ENCODE results near the gene NOL7. TPM values are rescaled to one million over a fixed set of nuclear protein-coding genes. Genes with fewer than 3 reads are reported as not detected.

NOL7 gene
- total and polyA plus RNA-seq, 9 of the 15 experiments (the other 6 are each of a cell fraction or from before 2014, with no cell fraction given): 19.4 to 235 (median 157) TPM

DNA sequence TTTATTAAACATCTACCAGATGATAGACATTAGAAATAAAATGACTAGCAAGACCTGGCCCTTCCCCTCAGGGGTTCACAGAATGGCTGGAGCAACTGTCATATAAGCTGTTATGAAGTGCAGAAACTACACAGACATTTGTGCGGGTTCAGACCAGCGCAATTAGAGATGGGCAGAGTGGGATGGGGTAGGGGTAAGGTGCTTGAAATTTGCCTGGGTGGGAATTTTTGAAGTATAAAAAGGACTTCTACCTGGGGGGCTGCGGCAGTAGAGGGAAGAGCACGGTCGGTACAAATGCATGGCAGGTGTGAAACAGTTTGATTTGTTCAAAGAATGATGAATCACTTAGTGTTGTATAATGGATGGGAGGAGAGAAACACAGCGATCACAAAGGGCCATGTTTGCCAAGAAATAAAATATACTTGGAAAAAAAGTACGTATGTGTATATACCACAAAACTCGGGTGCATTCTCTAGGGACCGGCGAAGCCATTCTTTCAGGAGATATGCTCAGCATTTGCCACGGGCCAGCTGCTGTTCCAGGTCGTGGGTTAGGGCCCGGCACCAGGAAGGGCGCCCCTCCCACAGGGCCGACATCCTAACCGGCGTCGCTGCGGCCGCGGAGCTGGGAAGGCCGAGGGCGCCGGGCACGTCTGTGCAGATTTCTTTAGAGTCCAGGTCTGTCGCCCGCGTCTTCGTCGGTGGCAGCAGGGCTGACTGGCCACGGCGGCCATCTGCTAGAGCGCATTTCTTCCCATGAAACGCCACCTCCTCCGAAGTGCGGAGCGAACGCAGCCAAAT lies 809 bp upstream of the NOL7 start (continued):
- TF ChIP-seq, protein P1, sequence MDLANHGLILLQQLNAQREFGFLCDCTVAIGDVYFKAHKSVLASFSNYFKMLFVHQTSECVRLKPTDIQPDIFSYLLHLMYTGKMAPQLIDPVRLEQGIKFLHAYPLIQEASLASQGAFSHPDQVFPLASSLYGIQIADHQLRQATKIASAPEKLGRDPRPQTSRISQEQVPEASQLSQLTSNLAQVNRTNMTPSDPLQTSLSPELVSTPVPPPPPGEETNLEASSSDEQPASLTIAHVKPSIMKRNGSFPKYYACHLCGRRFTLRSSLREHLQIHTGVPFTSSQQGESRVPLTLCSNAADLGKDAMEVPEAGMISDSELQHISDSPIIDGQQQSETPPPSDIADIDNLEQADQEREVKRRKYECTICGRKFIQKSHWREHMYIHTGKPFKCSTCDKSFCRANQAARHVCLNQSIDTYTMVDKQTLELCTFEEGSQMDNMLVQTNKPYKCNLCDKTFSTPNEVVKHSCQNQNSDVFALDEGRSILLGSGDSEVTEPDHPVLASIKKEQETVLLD (IDR thresholded peaks at IDR 0.05): no peak
- TF ChIP-seq SAFB2 (IDR thresholded peaks at IDR 0.05; ENCODE audit: borderline replicate concordance, low read depth, low read length, severe bottlenecking) (no peak), EHMT2 (IDR thresholded peaks at IDR 0.05) (no peak), SIN3A (IDR thresholded peaks at IDR 0.05; ENCODE audit: borderline replicate concordance in 2 of 2, control insufficient read depth in 1 of 2, low read depth in 2 of 2, low read length in 2 of 2) (no peak), SRSF7 (optimal IDR thresholded peaks at IDR 0.05; ENCODE audit: low read depth, low read length) (no peak), ZNF24 (IDR thresholded peaks at IDR 0.05) (no peak), CBX8 (IDR thresholded peaks at IDR 0.05; ENCODE audit: borderline replicate concordance, extremely low read depth, low read depth, low read length, poor library complexity, severe bottlenecking) (no peak), HDGF (IDR thresholded peaks at IDR 0.05) (no peak), BACH1 (tag; IDR thresholded peaks at IDR 0.05) (no peak), ZC3H11A (IDR thresholded peaks at IDR 0.05; ENCODE audit: low read depth, low read length) (no peak), PHF21A (IDR thresholded peaks at IDR 0.05; ENCODE audit: borderline replicate concordance, low read depth) (no peak)
- TF ChIP-seq, protein P2, sequence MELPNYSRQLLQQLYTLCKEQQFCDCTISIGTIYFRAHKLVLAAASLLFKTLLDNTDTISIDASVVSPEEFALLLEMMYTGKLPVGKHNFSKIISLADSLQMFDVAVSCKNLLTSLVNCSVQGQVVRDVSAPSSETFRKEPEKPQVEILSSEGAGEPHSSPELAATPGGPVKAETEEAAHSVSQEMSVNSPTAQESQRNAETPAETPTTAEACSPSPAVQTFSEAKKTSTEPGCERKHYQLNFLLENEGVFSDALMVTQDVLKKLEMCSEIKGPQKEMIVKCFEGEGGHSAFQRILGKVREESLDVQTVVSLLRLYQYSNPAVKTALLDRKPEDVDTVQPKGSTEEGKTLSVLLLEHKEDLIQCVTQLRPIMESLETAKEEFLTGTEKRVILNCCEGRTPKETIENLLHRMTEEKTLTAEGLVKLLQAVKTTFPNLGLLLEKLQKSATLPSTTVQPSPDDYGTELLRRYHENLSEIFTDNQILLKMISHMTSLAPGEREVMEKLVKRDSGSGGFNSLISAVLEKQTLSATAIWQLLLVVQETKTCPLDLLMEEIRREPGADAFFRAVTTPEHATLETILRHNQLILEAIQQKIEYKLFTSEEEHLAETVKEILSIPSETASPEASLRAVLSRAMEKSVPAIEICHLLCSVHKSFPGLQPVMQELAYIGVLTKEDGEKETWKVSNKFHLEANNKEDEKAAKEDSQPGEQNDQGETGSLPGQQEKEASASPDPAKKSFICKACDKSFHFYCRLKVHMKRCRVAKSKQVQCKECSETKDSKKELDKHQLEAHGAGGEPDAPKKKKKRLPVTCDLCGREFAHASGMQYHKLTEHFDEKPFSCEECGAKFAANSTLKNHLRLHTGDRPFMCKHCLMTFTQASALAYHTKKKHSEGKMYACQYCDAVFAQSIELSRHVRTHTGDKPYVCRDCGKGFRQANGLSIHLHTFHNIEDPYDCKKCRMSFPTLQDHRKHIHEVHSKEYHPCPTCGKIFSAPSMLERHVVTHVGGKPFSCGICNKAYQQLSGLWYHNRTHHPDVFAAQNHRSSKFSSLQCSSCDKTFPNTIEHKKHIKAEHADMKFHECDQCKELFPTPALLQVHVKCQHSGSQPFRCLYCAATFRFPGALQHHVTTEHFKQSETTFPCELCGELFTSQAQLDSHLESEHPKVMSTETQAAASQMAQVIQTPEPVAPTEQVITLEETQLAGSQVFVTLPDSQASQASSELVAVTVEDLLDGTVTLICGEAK (IDR thresholded peaks at IDR 0.05): no peak
- TF ChIP-seq, protein P2 (CRISPR knock-in tag; IDR thresholded peaks at IDR 0.05): no peak
- TF ChIP-seq, protein P3, sequence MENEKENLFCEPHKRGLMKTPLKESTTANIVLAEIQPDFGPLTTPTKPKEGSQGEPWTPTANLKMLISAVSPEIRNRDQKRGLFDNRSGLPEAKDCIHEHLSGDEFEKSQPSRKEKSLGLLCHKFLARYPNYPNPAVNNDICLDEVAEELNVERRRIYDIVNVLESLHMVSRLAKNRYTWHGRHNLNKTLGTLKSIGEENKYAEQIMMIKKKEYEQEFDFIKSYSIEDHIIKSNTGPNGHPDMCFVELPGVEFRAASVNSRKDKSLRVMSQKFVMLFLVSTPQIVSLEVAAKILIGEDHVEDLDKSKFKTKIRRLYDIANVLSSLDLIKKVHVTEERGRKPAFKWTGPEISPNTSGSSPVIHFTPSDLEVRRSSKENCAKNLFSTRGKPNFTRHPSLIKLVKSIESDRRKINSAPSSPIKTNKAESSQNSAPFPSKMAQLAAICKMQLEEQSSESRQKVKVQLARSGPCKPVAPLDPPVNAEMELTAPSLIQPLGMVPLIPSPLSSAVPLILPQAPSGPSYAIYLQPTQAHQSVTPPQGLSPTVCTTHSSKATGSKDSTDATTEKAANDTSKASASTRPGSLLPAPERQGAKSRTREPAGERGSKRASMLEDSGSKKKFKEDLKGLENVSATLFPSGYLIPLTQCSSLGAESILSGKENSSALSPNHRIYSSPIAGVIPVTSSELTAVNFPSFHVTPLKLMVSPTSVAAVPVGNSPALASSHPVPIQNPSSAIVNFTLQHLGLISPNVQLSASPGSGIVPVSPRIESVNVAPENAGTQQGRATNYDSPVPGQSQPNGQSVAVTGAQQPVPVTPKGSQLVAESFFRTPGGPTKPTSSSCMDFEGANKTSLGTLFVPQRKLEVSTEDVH (IDR thresholded peaks at IDR 0.05; ENCODE audit: low read depth, partially characterized antibody): no peak
